Uterus (tissue), 2 donors: ENCODE measurements around the gene KIRREL3.

ENCODE experiments used
- POLR2A ChIP-seq, 2 donors: fragments of 450-650 bp; IDR thresholded peaks; one replicate each; pipeline ENCODE4 v1.6.1; 2016; ENCODE audit warnings: antibody characterized with exemption in 2 of 2, mild to moderate bottlenecking in 1 of 2, moderate library complexity in 1 of 2
- TF ChIP-seq, protein P1 (sequence below), 4 experiments: fragments of 200-600 bp in 2 of 4; fragments of 450-650 bp in 2 of 4; sonication (generic) in 2 of 4; IDR thresholded peaks; one replicate each; pipeline ENCODE4 v1.5.1; 2016 to 2019; ENCODE audit warnings: antibody characterized with exemption in 4 of 4, mild to moderate bottlenecking in 2 of 4, moderate library complexity in 1 of 4

DNA sequence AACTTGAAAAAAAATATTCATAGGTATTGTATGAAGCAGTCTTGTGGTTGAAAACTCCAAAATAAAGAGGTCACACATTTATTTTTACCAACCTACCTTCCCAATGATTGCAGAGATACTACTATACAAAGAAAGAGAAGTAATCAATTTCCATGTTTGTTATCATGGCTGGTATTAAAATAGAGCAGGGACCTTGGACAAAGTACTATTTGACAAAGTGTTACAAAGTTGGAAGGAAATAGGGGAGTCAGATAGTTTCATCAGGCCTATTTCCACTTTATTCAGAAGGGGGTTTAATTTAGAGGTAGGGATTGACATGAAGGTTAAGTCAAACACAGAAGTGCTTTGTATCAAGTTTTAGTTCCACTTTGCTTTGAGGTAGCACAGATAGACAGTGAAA lies 34.4 kb upstream of the KIRREL3 start:
- TF ChIP-seq, protein P1, sequence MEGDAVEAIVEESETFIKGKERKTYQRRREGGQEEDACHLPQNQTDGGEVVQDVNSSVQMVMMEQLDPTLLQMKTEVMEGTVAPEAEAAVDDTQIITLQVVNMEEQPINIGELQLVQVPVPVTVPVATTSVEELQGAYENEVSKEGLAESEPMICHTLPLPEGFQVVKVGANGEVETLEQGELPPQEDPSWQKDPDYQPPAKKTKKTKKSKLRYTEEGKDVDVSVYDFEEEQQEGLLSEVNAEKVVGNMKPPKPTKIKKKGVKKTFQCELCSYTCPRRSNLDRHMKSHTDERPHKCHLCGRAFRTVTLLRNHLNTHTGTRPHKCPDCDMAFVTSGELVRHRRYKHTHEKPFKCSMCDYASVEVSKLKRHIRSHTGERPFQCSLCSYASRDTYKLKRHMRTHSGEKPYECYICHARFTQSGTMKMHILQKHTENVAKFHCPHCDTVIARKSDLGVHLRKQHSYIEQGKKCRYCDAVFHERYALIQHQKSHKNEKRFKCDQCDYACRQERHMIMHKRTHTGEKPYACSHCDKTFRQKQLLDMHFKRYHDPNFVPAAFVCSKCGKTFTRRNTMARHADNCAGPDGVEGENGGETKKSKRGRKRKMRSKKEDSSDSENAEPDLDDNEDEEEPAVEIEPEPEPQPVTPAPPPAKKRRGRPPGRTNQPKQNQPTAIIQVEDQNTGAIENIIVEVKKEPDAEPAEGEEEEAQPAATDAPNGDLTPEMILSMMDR (IDR thresholded peaks at IDR 0.05): no peak
- no peak for TF ChIP-seq POLR2A (IDR thresholded peaks at IDR 0.05)
